GM18505 (cell line): Measurements from ENCODE around the gene OR6Q1.

Experiments
- ATAC-seq: cut with Tn5 transposase; IDR thresholded peaks from one replicate; pipeline ENCODE4 v1.9.1; 2021; ENCODE audit not compliant: unreplicated experiment
- POLR2A ChIP-seq: IDR thresholded peaks from 4 replicates; pipeline ENCODE4 v1.6.1; 2011; ENCODE audit warnings: borderline replicate concordance; ENCODE audit not compliant: insufficient read depth, insufficient read length; ENCODE audit errors: extremely low read depth

Gene OR6Q1

DNA sequence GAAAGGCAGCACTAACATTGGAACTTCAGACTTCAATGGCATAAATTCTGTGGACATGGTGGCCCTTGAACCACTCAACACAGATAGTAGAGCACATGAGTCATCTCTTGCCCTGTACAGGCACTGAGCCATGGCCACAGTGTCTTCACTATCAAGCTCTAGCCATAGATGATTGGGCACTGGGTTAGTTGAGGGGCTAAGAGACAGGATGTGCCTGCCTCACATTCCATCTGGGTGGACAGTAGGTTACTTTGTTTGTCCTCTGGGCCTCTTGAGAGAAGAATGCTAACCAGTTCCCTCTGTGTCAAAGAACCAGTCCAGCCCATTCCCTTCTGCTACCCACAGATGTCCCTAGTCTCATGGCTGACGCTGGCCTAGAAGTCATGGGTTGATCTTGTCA, 39.8 kb downstream of the OR6Q1 start:
- no peak for ATAC-seq

DNA sequence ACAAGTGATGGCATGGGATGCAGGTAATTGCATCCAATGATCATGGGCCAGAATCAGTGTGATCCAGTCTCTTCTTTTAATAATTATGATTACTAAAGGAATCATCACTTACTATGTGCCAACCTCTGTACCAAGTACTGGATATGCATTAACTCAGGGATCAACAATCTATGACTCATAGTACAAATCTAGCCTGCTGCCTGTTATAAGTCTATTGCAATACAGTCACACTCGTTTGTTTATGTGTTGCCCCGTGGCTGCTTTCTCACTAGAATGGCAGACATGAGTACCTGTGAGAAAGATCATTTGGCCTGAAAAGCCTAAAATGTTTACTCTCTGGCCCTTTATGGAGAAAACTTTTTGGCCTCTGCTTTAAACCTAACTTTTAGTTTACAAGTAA, 45.0 kb downstream of the OR6Q1 start:
- ATAC-seq = no peak
- TF ChIP-seq POLR2A = no peak

More for the DNA sequence above, 39.8 kb downstream of the OR6Q1 start:
- TF ChIP-seq POLR2A = no peak
